Measurements from ENCODE around the gene DNALI1.

DNA sequence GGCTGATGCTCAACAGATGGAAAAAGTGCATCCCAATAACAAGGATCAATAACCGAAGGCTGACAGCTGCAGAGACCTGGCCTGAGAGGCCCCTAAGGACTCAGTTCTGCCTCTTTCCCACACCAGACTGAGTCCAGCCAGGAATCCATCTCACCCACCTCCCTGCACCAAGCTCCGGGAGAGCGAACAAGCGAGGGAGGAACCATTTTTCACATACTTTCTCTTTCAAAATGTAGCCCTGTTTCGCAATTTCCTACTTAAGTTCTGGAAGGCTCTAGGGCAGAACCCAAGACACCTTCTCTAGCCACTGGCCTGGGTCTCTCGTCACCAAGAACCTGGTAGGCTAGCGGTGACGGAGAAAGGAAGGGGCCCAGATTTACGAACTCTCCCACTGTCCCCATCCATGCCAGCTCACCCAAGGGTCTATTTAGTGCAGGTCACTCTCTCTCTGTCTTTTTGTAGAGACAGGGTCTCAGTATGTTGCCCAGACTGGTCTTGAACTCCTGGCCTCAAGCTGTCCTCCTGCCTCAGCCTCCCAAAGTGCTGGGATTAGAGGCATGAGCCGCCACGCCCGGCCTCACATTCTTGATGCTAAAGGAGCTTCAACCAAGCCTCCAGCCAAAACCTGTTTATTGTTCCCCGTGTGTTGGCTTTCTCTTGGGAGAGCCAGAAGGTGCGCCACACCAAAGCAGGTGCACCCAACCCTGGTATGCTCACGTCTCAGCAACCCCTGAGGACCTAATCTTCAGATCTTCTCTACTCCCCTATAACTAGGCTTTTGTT is 49.9 kb downstream of the DNALI1 start:
- TF ChIP-seq, protein P1, sequence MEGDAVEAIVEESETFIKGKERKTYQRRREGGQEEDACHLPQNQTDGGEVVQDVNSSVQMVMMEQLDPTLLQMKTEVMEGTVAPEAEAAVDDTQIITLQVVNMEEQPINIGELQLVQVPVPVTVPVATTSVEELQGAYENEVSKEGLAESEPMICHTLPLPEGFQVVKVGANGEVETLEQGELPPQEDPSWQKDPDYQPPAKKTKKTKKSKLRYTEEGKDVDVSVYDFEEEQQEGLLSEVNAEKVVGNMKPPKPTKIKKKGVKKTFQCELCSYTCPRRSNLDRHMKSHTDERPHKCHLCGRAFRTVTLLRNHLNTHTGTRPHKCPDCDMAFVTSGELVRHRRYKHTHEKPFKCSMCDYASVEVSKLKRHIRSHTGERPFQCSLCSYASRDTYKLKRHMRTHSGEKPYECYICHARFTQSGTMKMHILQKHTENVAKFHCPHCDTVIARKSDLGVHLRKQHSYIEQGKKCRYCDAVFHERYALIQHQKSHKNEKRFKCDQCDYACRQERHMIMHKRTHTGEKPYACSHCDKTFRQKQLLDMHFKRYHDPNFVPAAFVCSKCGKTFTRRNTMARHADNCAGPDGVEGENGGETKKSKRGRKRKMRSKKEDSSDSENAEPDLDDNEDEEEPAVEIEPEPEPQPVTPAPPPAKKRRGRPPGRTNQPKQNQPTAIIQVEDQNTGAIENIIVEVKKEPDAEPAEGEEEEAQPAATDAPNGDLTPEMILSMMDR (conservative IDR thresholded peaks at IDR 0.05; ENCODE audit: low read depth, low read length) = no peak
- TF ChIP-seq EZH2 (IDR thresholded peaks at IDR 0.05; ENCODE audit: borderline replicate concordance, low read depth, low read length, poor library complexity, severe bottlenecking) = no peak

All from A673 (cell line).